Ovary (tissue), 9 donors: Measurements from ENCODE around the gene ADGRD1. TPM values are rescaled to one million over a fixed set of nuclear protein-coding genes. Genes with fewer than 3 reads are reported as not detected.
A peak's percentile ranks its signal among the peaks of the same experiment; 100 is the strongest.
"Not testable (repeated sequence)": the region's sequence is repeated elsewhere in the genome, so short reads cannot be mapped to it uniquely, and the experiment has no call there.

Experiments used
- DNase-seq, 5 donors: peaks; one replicate each; pipeline ENCODE4 v3.0.0-alpha.2; 2019 to 2020
- H3K27ac ChIP-seq, 2 donors: fragments of 200-600 bp; one replicate each; pipeline versions ENCODE4 v1.5.1 to v1.8.0; 2019 to 2022
- H3K27me3 ChIP-seq: fragments of 200-600 bp; one replicate; pipeline ENCODE4 v1.8.0; 2022
- H3K36me3 ChIP-seq: fragments of 200-600 bp; sonication (generic); one replicate; pipeline ENCODE4 v1.5.1; 2019
- H3K4me1 ChIP-seq: one replicate; pipeline ENCODE4 v1.8.1; 2013; ENCODE audit warnings: mild to moderate bottlenecking, moderate library complexity; ENCODE audit not compliant: insufficient read depth
- H3K4me3 ChIP-seq: fragments of 200-600 bp; sonication (generic); one replicate; pipeline ENCODE4 v1.5.1; 2017
- H3K9me3 ChIP-seq, 2 donors: fragments of 200-600 bp in 1 of 2; sonication (generic) in 1 of 2; one replicate each; pipeline versions ENCODE4 v1.5.1 to v1.8.1; 2013 to 2019; ENCODE audit warnings: mild to moderate bottlenecking in 1 of 2, moderate library complexity in 1 of 2
- EP300 ChIP-seq: sonication (generic); formaldehyde crosslinking; IDR thresholded peaks from one replicate; pipeline ENCODE4 v1.6.1; 2017; ENCODE audit warnings: antibody characterized with exemption
- POLR2A ChIP-seq: fragments of 450-650 bp; IDR thresholded peaks from one replicate; pipeline ENCODE4 v1.6.1; 2017; ENCODE audit warnings: antibody characterized with exemption, mild to moderate bottlenecking, moderate library complexity
- whole genome bisulfite sequencing, 3 donors: extraction: QIAGEN DNeasy Blood & Tissue Kit in 1 of 3; methylation state at CpG; one replicate each; pipeline versions ENCODE4 v1.1.5 to v1.1.7; 2013 to 2017; 5-methylcytosine and 5-hydroxymethylcytosine counted together
- intact Hi-C, 4 donors: fragments of 100-400 bp; cut with DNase I; formaldehyde crosslinking; loops; one replicate each; pipeline versions ENCODE4 v1.11.0 to v1.15.1; 2022 to 2023
- polyA plus RNA-seq, 2 donors: library from polyadenylated mRNA; stranded (reverse); fragments of 200-250 nt in 1 of 2; fragments of 350-450 nt in 1 of 2; fragmentation: Illumina TruSeq in 1 of 2; extraction: RNeasy Lipid Tissue Mini Kit (QIAGEN cat#74804) in 1 of 2; gene quantifications; one replicate each; pipeline ENCODE4 v1.2.3, GENCODE V29; 2013 to 2014
- total RNA-seq, 7 donors: library from RNA; depleted of rRNA in 2 of 7; stranded (reverse); fragments of >200 nt in 2 of 7; fragmentation: NEBNext Ultra II Directional in 3 of 7; extraction: Animal tissue kit (Norgen Biotek cat#: 25700) in 3 of 7; gene quantifications; one replicate each; pipeline versions ENCODE4 v1.1.0 to v1.2.4, GENCODE V29; 2016 to 2023
- TF ChIP-seq, protein P1 (sequence below), 3 donors: fragments of 450-650 bp in 2 of 3; fragments of 200-600 bp in 1 of 3; IDR thresholded peaks; one replicate each; pipeline versions ENCODE4 v1.5.1 to v1.8.0; 2016 to 2022; ENCODE audit warnings: antibody characterized with exemption in 3 of 3, mild to moderate bottlenecking in 1 of 3
- donor health status: DM: no; HTN: no; CAD: no; lungs with moderate emphysema.
- donor health status: DM: no; HTN: no; CAD: no.
- donor health status: Bipolar disorder and iron deficiency.
- donor health status: DM: yes; HTN: yes; CAD: no.
- donor health status: DM: no; HTN: no; CAD: no.
- donor health status: DM: yes; HTN: yes; CAD: no.

ADGRD1 gene
- total and polyA plus RNA-seq, 9 donors, result 7.6 to 75.3 (median 25.9) TPM

DNA sequence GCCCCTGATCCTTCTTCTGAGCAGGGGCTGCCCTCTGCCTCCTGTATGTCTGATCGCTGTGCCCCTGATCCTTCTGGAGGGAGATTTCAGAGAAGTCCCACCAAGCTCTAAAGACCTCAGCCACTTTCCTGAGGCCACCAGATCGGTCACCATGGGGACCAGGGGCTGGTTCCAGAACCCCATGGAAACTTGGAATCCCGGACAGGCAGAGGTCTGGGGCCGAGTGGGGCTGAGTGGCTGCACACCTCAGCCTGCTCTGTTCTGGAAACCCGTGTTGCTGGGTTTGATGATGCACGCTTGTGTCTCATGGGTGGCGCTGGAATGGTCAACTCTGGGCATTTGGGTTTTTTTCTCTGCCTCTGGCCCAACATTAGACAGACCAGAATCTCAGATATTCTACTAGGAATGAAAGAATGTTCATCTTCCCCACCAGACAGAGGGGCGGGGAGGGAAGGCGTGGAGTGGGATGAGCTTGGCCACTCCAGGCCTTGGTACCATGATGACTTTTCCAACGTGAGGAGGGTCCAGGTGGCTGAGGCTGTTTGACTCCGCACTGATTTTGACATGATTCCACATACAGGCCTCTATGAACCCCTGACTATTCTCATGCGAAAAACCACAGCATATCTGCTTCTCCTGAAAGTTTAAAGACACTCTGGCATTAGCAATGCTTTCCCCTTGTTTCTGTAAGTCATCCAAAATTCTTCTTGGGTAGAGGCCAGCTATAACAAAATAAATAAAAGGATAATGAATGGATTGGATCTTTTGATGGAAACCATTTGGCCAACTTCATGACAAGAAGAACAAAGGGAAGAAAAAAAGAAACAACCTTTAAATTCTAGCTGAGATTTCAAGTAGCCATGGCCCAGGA, 114.5 kb downstream of the ADGRD1 start:
- H3K4me3 ChIP-seq, result no peak overlapping the region
- intact Hi-C loops, result no loop called here
- H3K27ac ChIP-seq, result peak overlapping the region in 1 of 2 donors; percentile 59
- H3K36me3 ChIP-seq, result no peaks in the 10 kb centered on the region
- WGBS, 3 donors, result 34 to 38% (median 36%) methylated on average over 11 to 12 of the region's 12 CpGs
- peaks cover 5% of the 10 kb centered on the region for H3K4me1 ChIP-seq
- H3K27me3 ChIP-seq, result no peaks in the 10 kb centered on the region
- peak in 1 of 5 donors; percentile 42 for DNase-seq
- TF ChIP-seq, protein P1, sequence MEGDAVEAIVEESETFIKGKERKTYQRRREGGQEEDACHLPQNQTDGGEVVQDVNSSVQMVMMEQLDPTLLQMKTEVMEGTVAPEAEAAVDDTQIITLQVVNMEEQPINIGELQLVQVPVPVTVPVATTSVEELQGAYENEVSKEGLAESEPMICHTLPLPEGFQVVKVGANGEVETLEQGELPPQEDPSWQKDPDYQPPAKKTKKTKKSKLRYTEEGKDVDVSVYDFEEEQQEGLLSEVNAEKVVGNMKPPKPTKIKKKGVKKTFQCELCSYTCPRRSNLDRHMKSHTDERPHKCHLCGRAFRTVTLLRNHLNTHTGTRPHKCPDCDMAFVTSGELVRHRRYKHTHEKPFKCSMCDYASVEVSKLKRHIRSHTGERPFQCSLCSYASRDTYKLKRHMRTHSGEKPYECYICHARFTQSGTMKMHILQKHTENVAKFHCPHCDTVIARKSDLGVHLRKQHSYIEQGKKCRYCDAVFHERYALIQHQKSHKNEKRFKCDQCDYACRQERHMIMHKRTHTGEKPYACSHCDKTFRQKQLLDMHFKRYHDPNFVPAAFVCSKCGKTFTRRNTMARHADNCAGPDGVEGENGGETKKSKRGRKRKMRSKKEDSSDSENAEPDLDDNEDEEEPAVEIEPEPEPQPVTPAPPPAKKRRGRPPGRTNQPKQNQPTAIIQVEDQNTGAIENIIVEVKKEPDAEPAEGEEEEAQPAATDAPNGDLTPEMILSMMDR (IDR thresholded peaks at IDR 0.05), result no peak
- TF ChIP-seq EP300 (no peak), POLR2A (no peak)
- H3K9me3 ChIP-seq, result no peaks in the 10 kb centered on the region

DNA sequence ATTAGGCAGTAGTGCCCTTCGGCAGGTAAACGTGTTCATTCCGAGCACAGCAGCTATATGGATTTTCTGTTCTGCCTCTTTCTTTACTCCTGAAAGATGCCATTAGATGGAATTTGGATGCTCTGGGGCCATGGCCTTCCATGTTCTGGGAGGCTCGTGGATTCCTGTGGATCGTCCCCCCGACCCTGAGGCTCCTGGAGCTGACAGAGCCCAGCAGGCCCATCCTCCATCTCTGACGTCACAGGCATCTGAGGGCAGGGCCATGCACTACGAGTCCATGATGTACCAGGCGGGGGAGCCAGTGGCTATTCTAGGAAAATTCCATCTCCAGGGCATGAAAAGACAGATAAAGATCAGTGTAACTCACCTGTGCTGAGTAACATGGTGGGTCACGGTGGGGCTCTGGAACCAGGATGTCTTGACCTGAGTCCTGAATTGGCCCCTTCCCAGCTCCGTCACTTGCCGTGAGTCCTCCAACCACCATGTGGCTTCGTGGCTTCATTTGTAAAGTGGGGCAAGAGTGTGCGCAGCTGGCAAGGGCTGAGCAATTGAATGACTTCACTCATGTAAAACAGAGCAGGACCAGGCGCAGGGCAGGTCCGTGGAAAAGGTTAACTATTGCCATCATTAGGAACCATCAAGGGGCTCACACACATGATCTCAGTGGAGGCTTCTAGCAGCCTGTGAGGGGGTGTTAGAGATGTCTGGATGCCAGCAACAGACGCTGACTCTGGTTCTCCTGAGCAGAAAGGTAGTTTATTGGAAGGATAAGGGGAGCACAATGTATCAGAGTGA, 115.4 kb downstream of the ADGRD1 start:
- H3K36me3 ChIP-seq, H3K4me1 ChIP-seq, intact Hi-C loops, H3K27me3 ChIP-seq, H3K4me3 ChIP-seq, H3K9me3 ChIP-seq: not testable (repeated sequence)
- WGBS, 3 donors, result 49 to 54% (median 49%) methylated on average over 14 to 15 of the region's 17 CpGs
- peak in 4 of 5 donors; percentile 44 to 69 (median 56) for DNase-seq
- H3K27ac ChIP-seq, result peak overlapping the region in 1 of 2 donors; percentile 59

DNA sequence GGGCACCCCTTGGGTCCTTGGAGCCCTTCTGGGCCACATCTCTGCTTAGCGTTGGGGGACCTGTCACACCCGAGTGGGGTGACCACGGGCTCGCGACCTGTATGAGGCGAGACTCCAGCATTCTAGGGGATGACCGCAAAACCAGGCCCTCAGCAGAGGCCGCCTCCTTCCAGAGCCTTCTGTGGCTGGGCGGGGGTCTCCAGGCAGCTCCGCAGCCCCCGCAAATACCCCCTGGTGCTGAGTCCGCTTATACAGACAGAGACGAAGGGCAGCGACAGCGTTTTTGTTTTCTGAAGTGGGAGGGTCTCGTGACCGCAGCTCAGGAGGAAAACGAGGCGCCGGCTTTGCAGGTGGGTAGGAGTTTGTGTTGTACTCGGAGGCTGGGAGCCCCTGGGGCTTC, 116.4 kb downstream of the ADGRD1 start:
- DNase-seq, result peak in 1 of 5 donors; percentile 36
- H3K4me3 ChIP-seq, H3K9me3 ChIP-seq, H3K27ac ChIP-seq, intact Hi-C loops, H3K4me1 ChIP-seq, H3K36me3 ChIP-seq, H3K27me3 ChIP-seq: not testable (repeated sequence)
- 93 to 96% (median 96%) methylated on average over 21 of the region's 21 CpGs for WGBS, 3 donors

DNA sequence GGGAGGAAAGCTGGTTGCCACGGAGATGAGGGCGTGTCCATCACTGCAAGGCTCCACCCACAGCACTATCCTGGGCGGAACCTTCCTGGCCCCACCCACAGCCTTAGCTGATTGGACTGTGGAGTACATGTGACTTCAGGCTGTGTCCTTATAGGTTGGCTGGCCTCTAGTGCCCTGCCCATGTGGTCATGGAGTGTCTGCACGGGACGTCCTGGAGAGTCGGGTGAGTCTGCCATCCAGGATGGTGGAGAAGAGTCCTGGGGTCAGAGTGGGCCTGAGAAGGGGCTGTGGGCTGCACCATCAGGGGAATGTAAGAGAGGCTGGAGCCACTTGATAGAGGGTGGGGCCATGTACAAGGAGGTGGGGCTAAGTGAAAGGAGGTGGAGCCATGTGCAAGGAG, 117.0 kb downstream of the ADGRD1 start:
- peak in 1 of 5 donors; percentile 27 for DNase-seq
- H3K4me3 ChIP-seq, H3K27me3 ChIP-seq, H3K4me1 ChIP-seq, H3K9me3 ChIP-seq, intact Hi-C loops, H3K27ac ChIP-seq, H3K36me3 ChIP-seq: not testable (repeated sequence)
- WGBS, 3 donors, result 93 to 97% (median 95%) methylated on average over 3 to 4 of the region's 6 CpGs

DNA sequence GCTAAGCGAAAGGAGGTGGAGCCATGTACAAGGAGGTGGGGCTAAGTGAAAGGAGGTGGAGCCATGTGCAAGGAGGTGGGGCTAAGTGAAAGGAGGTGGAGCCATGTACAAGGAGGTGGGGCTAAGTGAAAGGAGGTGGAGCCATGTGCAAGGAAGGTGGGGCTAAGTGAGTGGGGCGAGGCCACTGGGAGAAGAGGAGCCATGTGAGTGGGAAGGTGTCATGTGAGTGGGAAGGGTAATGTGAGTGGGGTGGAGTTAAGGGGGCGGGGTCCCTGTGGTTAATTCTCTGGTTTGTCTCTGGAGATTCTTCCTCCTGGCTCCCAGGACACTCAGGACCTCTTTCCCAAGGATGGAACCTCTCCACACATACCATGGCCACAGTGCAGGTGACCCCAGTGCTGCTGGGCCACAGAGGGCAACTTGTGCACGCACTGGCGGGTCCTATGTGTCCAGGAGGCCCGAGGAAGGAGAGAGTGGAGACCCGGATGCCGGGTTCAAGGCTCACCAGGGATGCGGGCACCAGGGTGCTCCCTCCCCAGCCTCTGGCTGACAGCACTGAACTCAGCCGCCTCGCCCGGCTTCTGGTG, 117.6 kb downstream of the ADGRD1 start:
- peak in 1 of 5 donors; percentile 24 for DNase-seq
- intact Hi-C loops, H3K9me3 ChIP-seq, H3K27me3 ChIP-seq, H3K27ac ChIP-seq, H3K4me3 ChIP-seq, H3K4me1 ChIP-seq, H3K36me3 ChIP-seq: not testable (repeated sequence)
- 79 to 82% (median 80%) methylated on average over 10 to 12 of the region's 12 CpGs for WGBS, 3 donors

DNA sequence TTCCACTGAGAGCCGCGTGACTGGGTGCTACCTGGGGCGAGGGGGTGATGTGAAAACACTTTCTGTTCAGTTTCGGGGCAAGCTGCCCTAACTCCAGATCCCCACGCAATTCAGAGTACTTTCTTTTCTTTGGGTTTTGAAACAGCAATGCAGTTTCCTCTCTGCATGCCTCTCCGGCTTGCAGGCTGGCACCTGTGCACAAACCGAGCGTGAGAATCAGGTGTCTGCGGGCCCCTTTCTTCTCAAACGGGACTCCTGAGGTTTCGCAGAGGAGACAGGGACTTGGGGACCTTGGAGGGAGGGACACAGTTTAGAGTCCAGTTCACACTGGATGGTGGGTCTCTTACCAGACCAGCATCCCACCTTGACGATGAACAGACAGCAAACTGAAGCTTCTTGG, 118.2 kb downstream of the ADGRD1 start:
- intact Hi-C loops, H3K36me3 ChIP-seq, H3K27me3 ChIP-seq, H3K4me1 ChIP-seq, H3K27ac ChIP-seq, H3K4me3 ChIP-seq, DNase-seq, H3K9me3 ChIP-seq: not testable (repeated sequence)
- WGBS, 3 donors, result 80 to 88% (median 85%) methylated on average over 7 to 8 of the region's 12 CpGs
